Liver (tissue), 9 donors: ENCODE measurements around the gene PPP4C. TPM values are rescaled to one million over a fixed set of nuclear protein-coding genes. Genes with fewer than 3 reads are reported as not detected.
A peak's percentile ranks its signal among the peaks of the same experiment; 100 is the strongest.

Experiments used
- DNase-seq: peaks from one replicate; pipeline ENCODE4 v3.0.0-alpha.2; 2017; ENCODE audit warnings: low spot score
- H3K27ac ChIP-seq, 2 donors: one replicate each; pipeline ENCODE4 v1.7.0; 2013; ENCODE audit warnings: inconsistent platforms in 2 of 2, low read length in 2 of 2, control low read depth in 1 of 2, low read depth in 1 of 2, mild to moderate bottlenecking in 1 of 2
- H3K27me3 ChIP-seq, 4 donors: one replicate each; pipeline versions ENCODE4 v1.6.1 to v1.7.0; 2013; ENCODE audit warnings: low read length in 3 of 4, inconsistent platforms in 1 of 4, mild to moderate bottlenecking in 1 of 4, moderate library complexity in 1 of 4; ENCODE audit not compliant: control insufficient read depth in 4 of 4, insufficient read depth in 4 of 4
- H3K36me3 ChIP-seq, 4 donors: one replicate each; pipeline versions ENCODE4 v1.6.1 to v1.7.0; 2013; ENCODE audit warnings: low read length in 3 of 4, mild to moderate bottlenecking in 3 of 4, low read depth in 1 of 4, moderate library complexity in 1 of 4; ENCODE audit not compliant: control insufficient read depth in 4 of 4, insufficient read depth in 3 of 4
- H3K4me1 ChIP-seq, 4 donors: one replicate each; pipeline versions ENCODE4 v1.6.1 to v1.7.0; 2013; ENCODE audit warnings: low read length in 3 of 4, mild to moderate bottlenecking in 3 of 4, moderate library complexity in 1 of 4; ENCODE audit not compliant: control insufficient read depth in 4 of 4, insufficient read depth in 4 of 4
- H3K4me3 ChIP-seq, 3 donors: one replicate each; pipeline versions ENCODE4 v1.6.1 to v1.7.0; 2013; ENCODE audit warnings: low read length in 3 of 3, control low read depth in 1 of 3, low read depth in 1 of 3, mild to moderate bottlenecking in 1 of 3
- H3K9ac ChIP-seq, 2 donors: one replicate each; pipeline ENCODE4 v1.7.0; 2013; ENCODE audit warnings: low read length in 2 of 2, mild to moderate bottlenecking in 2 of 2, moderate library complexity in 2 of 2, control low read depth in 1 of 2, low read depth in 1 of 2
- H3K9me3 ChIP-seq, 4 donors: one replicate each; pipeline versions ENCODE4 v1.6.1 to v1.7.0; 2013; ENCODE audit warnings: low read length in 3 of 4; ENCODE audit not compliant: control insufficient read depth in 4 of 4
- ATF3 ChIP-seq: IDR thresholded peaks from 2 replicates; pipeline ENCODE4 v1.6.1; 2016; ENCODE audit warnings: antibody characterized with exemption
- EGR1 ChIP-seq, 2 donors: IDR thresholded peaks; 2 replicates each; pipeline ENCODE4 v1.6.1; 2016 to 2018; ENCODE audit warnings: antibody characterized with exemption in 2 of 2, low read depth in 2 of 2
- FOXA1 ChIP-seq: IDR thresholded peaks from 2 replicates; pipeline ENCODE4 v1.6.1; 2016; ENCODE audit warnings: antibody characterized with exemption
- FOXA2 ChIP-seq: IDR thresholded peaks from 2 replicates; pipeline ENCODE4 v1.6.1; 2016; ENCODE audit warnings: antibody characterized with exemption
- GABPA ChIP-seq, 2 donors: IDR thresholded peaks in 1 of 2; conservative IDR thresholded peaks in 1 of 2; 2 replicates each; pipeline ENCODE4 v1.6.1; 2016; ENCODE audit warnings: antibody characterized with exemption in 2 of 2, mild to moderate bottlenecking in 1 of 2, moderate library complexity in 1 of 2
- HNF4A ChIP-seq, 2 donors: conservative IDR thresholded peaks; 2 replicates each; pipeline ENCODE4 v1.6.1; 2016; ENCODE audit warnings: antibody characterized with exemption in 2 of 2, mild to moderate bottlenecking in 2 of 2
- HNF4G ChIP-seq: IDR thresholded peaks from 2 replicates; pipeline ENCODE4 v1.6.1; 2016; ENCODE audit warnings: antibody characterized with exemption
- JUND ChIP-seq, 2 donors: IDR thresholded peaks; 2 replicates each; pipeline ENCODE4 v1.6.1; 2016; ENCODE audit warnings: antibody characterized with exemption in 2 of 2
- NR2F2 ChIP-seq: IDR thresholded peaks from 2 replicates; pipeline ENCODE4 v1.6.1; 2016; ENCODE audit warnings: antibody characterized with exemption
- REST ChIP-seq: IDR thresholded peaks from 2 replicates; pipeline ENCODE4 v1.6.1; 2016; ENCODE audit warnings: antibody characterized with exemption, mild to moderate bottlenecking
- TAF1 ChIP-seq: conservative IDR thresholded peaks from 2 replicates; pipeline ENCODE4 v1.6.1; 2016; ENCODE audit warnings: antibody characterized with exemption, mild to moderate bottlenecking
- YY1 ChIP-seq: IDR thresholded peaks from 2 replicates; pipeline ENCODE4 v1.6.1; 2016; ENCODE audit warnings: antibody characterized with exemption, mild to moderate bottlenecking
- ZBTB33 ChIP-seq: IDR thresholded peaks from 2 replicates; pipeline ENCODE4 v1.6.1; 2016; ENCODE audit warnings: antibody characterized with exemption
- WGBS: extraction: QIAGEN DNeasy Blood & Tissue Kit; methylation state at CpG from one replicate; pipeline ENCODE4 v1.1.7; 2013; 5-methylcytosine and 5-hydroxymethylcytosine counted together
- polyA plus RNA-seq, 2 donors: library from polyadenylated mRNA; stranded (reverse) in 1 of 2; unstranded in 1 of 2; fragments of 200-250 nt in 1 of 2; fragments of >200 nt in 1 of 2; fragmentation: Nextera tagmentation in 1 of 2; extraction: Ambion mirVana in 1 of 2; gene quantifications; one replicate each; pipeline versions ENCODE4 v1.2.1 to v1.2.3, GENCODE V29; 2013 to 2015
- total RNA-seq, 2 donors: library from RNA; depleted of rRNA; stranded (reverse); fragments of >200 nt; gene quantifications; one replicate each; pipeline ENCODE4 v1.2.3, GENCODE V29; 2014
- donor health status: healthy.
- donor health status: healthy.
- donor health status: healthy.
- donor health status: healthy.
- donor health status: healthy.

Gene PPP4C
- total and polyA plus RNA-seq, 4 donors = 49.7 to 79.6 (median 62.5) TPM

GRCh38 chr16:30049871-30050270 lies 25.9 kb upstream of the PPP4C start:
- H3K9ac ChIP-seq = no peak overlapping the region

GRCh38 chr16:30051518-30051917 lies 24.3 kb upstream of the PPP4C start:
- Histone ChIP-seq H3K36me3 (no peaks in the 10 kb centered on the region), H3K9me3 (no peaks in the 10 kb centered on the region), H3K27me3 (no peaks in the 10 kb centered on the region), H3K4me1 (peaks cover 2 to 11% (median 7%) of the 10 kb centered on the region in 4 donors), H3K4me3 (no peak overlapping the region), H3K9ac (no peak overlapping the region), H3K27ac (no peak overlapping the region)
- no peak for DNase-seq
- TF ChIP-seq HNF4A (conservative IDR thresholded peaks at IDR 0.05) (no peak), HNF4G (no peak), JUND (IDR thresholded peaks at IDR 0.05) (no peak), REST (no peak), TAF1 (no peak), NR2F2 (no peak)
- WGBS = 90% methylated on average over 3 of the region's 3 CpGs

More at GRCh38 chr16:30049871-30050270, 25.9 kb upstream of the PPP4C start:
- no peak overlapping the region for H3K4me3 ChIP-seq
- no peaks in the 10 kb centered on the region for H3K27me3 ChIP-seq
- WGBS = 95% methylated on average over 8 of the region's 8 CpGs
- DNase-seq = no peak
- no peaks in the 10 kb centered on the region for H3K36me3 ChIP-seq
- H3K27ac ChIP-seq = no peak overlapping the region
- H3K9me3 ChIP-seq = no peaks in the 10 kb centered on the region
- H3K4me1 ChIP-seq = peaks cover 2 to 11% (median 7%) of the 10 kb centered on the region in 4 donors
- TF ChIP-seq ATF3 = no peak

GRCh38 chr16:30052671-30053372 lies 23.0 kb upstream of the PPP4C start:
- DNase-seq = peak; percentile 97
- Histone ChIP-seq H3K27me3 (no peaks in the 10 kb centered on the region), H3K9ac (no peak overlapping the region), H3K27ac (peak overlapping the region; percentile 4 to 32), H3K4me3 (peak overlapping the region; percentile 43 to 63 (median 60)), H3K9me3 (no peaks in the 10 kb centered on the region), H3K36me3 (no peaks in the 10 kb centered on the region), H3K4me1 (peaks cover 2 to 11% (median 7%) of the 10 kb centered on the region in 4 donors)
- WGBS = 6% methylated on average over 58 of the region's 58 CpGs
- TF ChIP-seq YY1 (peak; percentile 83), EGR1 (IDR thresholded peaks at IDR 0.05; ENCODE audit: low read depth in 2 of 2) (peak in 1 of 2 donors; percentile 46), FOXA1 (peak; percentile 20), HNF4A (conservative IDR thresholded peaks at IDR 0.05) (peak in 1 of 2 donors; percentile 34), REST (peak; percentile 43), GABPA (IDR thresholded peaks at IDR 0.05 in 1 of 2, conservative IDR thresholded peaks at IDR 0.05 in 1 of 2) (peak in 1 of 2 donors; percentile 74), FOXA2 (no peak), ATF3 (no peak), ZBTB33 (peak; percentile 80)
